Colonic mucosa (tissue), 4 donors: ENCODE results near the gene NKX3-2. TPM values are rescaled to one million over a fixed set of nuclear protein-coding genes. Genes with fewer than 3 reads are reported as not detected.

Source experiments
- DNase-seq: peaks from one replicate; pipeline ENCODE4 v3.0.0-alpha.2; 2020
- H3K27ac ChIP-seq: fragments of 200-600 bp; one replicate; pipeline ENCODE4 v1.8.0; 2021
- H3K27me3 ChIP-seq: fragments of 200-600 bp; one replicate; pipeline ENCODE4 v1.8.0; 2021
- H3K36me3 ChIP-seq: fragments of 200-600 bp; one replicate; pipeline ENCODE4 v1.8.0; 2021
- H3K4me1 ChIP-seq: fragments of 200-600 bp; one replicate; pipeline ENCODE4 v1.8.0; 2021; ENCODE audit warnings: mild to moderate bottlenecking
- H3K4me3 ChIP-seq: fragments of 200-600 bp; one replicate; pipeline ENCODE4 v1.8.0; 2021
- H3K9ac ChIP-seq, 2 donors: one replicate each; pipeline ENCODE4 v1.7.0; 2013; ENCODE audit warnings: control low read depth in 2 of 2, low read depth in 2 of 2, low read length in 2 of 2
- H3K9me3 ChIP-seq: fragments of 200-600 bp; one replicate; pipeline ENCODE4 v1.8.0; 2021
- CTCF ChIP-seq: fragments of 200-600 bp; IDR thresholded peaks from one replicate; pipeline ENCODE4 v1.8.0; 2022; ENCODE audit warnings: antibody characterized with exemption, mild to moderate bottlenecking
- intact Hi-C: fragments of 100-400 bp; cut with DNase I; formaldehyde crosslinking; loops from one replicate; pipeline ENCODE4 v1.14.1; 2022
- total RNA-seq, 2 donors: library from RNA; stranded (reverse); fragmentation: NEBNext Ultra II Directional in 1 of 2; extraction: Animal tissue kit (Norgen Biotek cat#: 25700) in 1 of 2; gene quantifications; one replicate each; pipeline ENCODE4 v1.2.1, GENCODE V29; 2021
- donor health status: healthy.
- donor health status: DM: no; HTN: no; CAD: no.
- donor health status: DM: no; HTN: no; CAD: no.

Gene NKX3-2
- total RNA-seq, 2 donors from 2014 or later: 0.35 to 1.4 TPM

- no peaks in the 10 kb centered on the region for H3K4me1 ChIP-seq
- TF ChIP-seq CTCF: no peak
- H3K36me3 ChIP-seq: no peaks in the 10 kb centered on the region
- no peak overlapping the region for H3K4me3 ChIP-seq
- intact Hi-C loops: no loop called here
- H3K27me3 ChIP-seq: no peaks in the 10 kb centered on the region
- no peaks in the 10 kb centered on the region for H3K9me3 ChIP-seq
- H3K9ac ChIP-seq: no peak overlapping the region
- DNase-seq: no peak
- H3K27ac ChIP-seq: no peak overlapping the region
Measured at GRCh38 chr4:13496605-13497004, 47.7 kb downstream of the NKX3-2 start.

DNA sequence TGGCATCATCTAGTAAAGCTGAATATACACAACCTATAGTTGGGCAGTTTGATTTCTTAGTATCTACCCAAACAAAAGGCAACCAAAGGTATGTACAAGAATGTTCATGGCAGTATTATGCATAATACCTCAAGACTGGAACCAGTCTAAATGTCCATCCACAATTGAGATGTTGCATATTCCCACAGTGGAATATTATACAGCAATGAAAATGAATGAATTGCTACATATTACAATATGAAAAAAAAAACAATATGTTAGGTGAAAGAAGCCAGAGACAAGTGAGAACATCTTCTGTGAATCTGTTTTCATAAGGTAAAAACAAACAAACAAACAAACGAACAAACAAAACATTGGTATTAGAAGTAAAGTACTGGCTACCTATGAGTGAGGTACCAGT is 48.6 kb downstream of the NKX3-2 start:
- intact Hi-C loops: no loop called here
- Histone ChIP-seq H3K9ac (no peak overlapping the region), H3K4me1 (no peaks in the 10 kb centered on the region), H3K27me3 (no peaks in the 10 kb centered on the region), H3K9me3 (no peaks in the 10 kb centered on the region), H3K36me3 (no peaks in the 10 kb centered on the region), H3K4me3 (no peak overlapping the region), H3K27ac (no peak overlapping the region)
- no peak for TF ChIP-seq CTCF
- no peak for DNase-seq

DNA sequence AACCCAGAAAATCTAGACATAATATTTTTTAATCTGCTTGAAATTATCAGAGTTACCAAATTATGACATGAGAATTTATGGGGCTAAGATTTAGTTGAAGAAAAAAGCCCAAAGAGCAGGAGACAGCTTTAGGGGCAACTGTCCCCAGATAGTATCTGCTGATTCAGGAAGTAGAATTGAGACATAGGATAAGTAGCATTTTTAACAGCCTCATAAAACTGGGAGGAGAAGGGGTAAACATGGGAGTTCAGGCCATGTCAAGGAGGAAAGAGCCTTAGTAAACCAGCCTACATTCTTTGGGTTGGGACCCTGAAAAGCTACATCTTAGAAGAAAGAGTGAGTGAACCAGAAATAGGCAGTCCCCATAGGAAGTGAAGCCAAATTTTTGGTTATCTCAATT is 50.5 kb downstream of the NKX3-2 start:
- no peak for DNase-seq
- TF ChIP-seq CTCF: no peak
- Histone ChIP-seq H3K9me3 (no peaks in the 10 kb centered on the region), H3K27ac (no peak overlapping the region), H3K27me3 (no peaks in the 10 kb centered on the region), H3K4me3 (no peak overlapping the region), H3K9ac (no peak overlapping the region), H3K36me3 (no peaks in the 10 kb centered on the region), H3K4me1 (no peaks in the 10 kb centered on the region)
- intact Hi-C loops: no loop called here

DNA sequence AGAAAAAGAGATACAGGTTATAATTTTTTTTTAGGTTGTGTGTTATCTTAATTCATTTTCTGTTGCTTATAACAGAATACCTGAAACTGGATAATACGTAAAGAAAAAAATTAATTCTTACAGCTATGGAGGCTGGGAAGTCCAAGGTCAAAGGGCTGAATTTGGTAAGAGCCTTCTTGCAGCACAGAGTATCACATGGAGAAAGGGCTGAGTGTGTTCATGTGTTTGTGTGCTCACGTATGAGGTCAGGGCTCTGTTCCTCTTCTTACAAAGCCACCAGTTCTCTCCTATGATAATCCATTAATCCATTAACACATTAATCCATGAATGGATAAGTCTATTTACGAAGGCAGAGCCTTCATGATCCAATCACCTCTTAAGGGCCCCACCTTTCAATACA is 51.6 kb downstream of the NKX3-2 start:
- H3K9me3 ChIP-seq: no peaks in the 10 kb centered on the region
- H3K4me3 ChIP-seq: no peak overlapping the region
- H3K36me3 ChIP-seq: no peaks in the 10 kb centered on the region
- intact Hi-C loops: no loop called here
- H3K4me1 ChIP-seq: no peaks in the 10 kb centered on the region
- H3K9ac ChIP-seq: no peak overlapping the region
- no peak overlapping the region for H3K27ac ChIP-seq
- no peak for DNase-seq
- H3K27me3 ChIP-seq: no peaks in the 10 kb centered on the region
- no peak for TF ChIP-seq CTCF

Other genes with a start within 250 kb of the NKX3-2 start
- gene RAB28, start 60.2 kb downstream of the NKX3-2 start, total RNA-seq: 10 to 100 TPM; 13.0 to 13.3 TPM
- 10 to 100 TPM; 20.7 to 24.7 TPM for gene BOD1L1, start 83.2 kb upstream of the NKX3-2 start, total RNA-seq